Liver (tissue), 9 donors: ENCODE measurements around the gene FAM184B. TPM values are rescaled to one million over a fixed set of nuclear protein-coding genes. Genes with fewer than 3 reads are reported as not detected.

Source experiments
- DNase-seq: peaks from one replicate; pipeline ENCODE4 v3.0.0-alpha.2; 2017; ENCODE audit warnings: low spot score
- H3K27ac ChIP-seq, 2 donors: one replicate each; pipeline ENCODE4 v1.7.0; 2013; ENCODE audit warnings: inconsistent platforms in 2 of 2, low read length in 2 of 2, control low read depth in 1 of 2, low read depth in 1 of 2, mild to moderate bottlenecking in 1 of 2
- H3K27me3 ChIP-seq, 4 donors: one replicate each; pipeline versions ENCODE4 v1.6.1 to v1.7.0; 2013; ENCODE audit warnings: low read length in 3 of 4, inconsistent platforms in 1 of 4, mild to moderate bottlenecking in 1 of 4, moderate library complexity in 1 of 4; ENCODE audit not compliant: control insufficient read depth in 4 of 4, insufficient read depth in 4 of 4
- H3K36me3 ChIP-seq, 4 donors: one replicate each; pipeline versions ENCODE4 v1.6.1 to v1.7.0; 2013; ENCODE audit warnings: low read length in 3 of 4, mild to moderate bottlenecking in 3 of 4, low read depth in 1 of 4, moderate library complexity in 1 of 4; ENCODE audit not compliant: control insufficient read depth in 4 of 4, insufficient read depth in 3 of 4
- H3K4me1 ChIP-seq, 4 donors: one replicate each; pipeline versions ENCODE4 v1.6.1 to v1.7.0; 2013; ENCODE audit warnings: low read length in 3 of 4, mild to moderate bottlenecking in 3 of 4, moderate library complexity in 1 of 4; ENCODE audit not compliant: control insufficient read depth in 4 of 4, insufficient read depth in 4 of 4
- H3K4me3 ChIP-seq, 3 donors: one replicate each; pipeline versions ENCODE4 v1.6.1 to v1.7.0; 2013; ENCODE audit warnings: low read length in 3 of 3, control low read depth in 1 of 3, low read depth in 1 of 3, mild to moderate bottlenecking in 1 of 3
- H3K9ac ChIP-seq, 2 donors: one replicate each; pipeline ENCODE4 v1.7.0; 2013; ENCODE audit warnings: low read length in 2 of 2, mild to moderate bottlenecking in 2 of 2, moderate library complexity in 2 of 2, control low read depth in 1 of 2, low read depth in 1 of 2
- H3K9me3 ChIP-seq, 4 donors: one replicate each; pipeline versions ENCODE4 v1.6.1 to v1.7.0; 2013; ENCODE audit warnings: low read length in 3 of 4; ENCODE audit not compliant: control insufficient read depth in 4 of 4
- EGR1 ChIP-seq, 2 donors: IDR thresholded peaks; 2 replicates each; pipeline ENCODE4 v1.6.1; 2016 to 2018; ENCODE audit warnings: antibody characterized with exemption in 2 of 2, low read depth in 2 of 2
- FOXA1 ChIP-seq: IDR thresholded peaks from 2 replicates; pipeline ENCODE4 v1.6.1; 2016; ENCODE audit warnings: antibody characterized with exemption
- FOXA2 ChIP-seq: IDR thresholded peaks from 2 replicates; pipeline ENCODE4 v1.6.1; 2016; ENCODE audit warnings: antibody characterized with exemption
- GABPA ChIP-seq, 2 donors: IDR thresholded peaks in 1 of 2; conservative IDR thresholded peaks in 1 of 2; 2 replicates each; pipeline ENCODE4 v1.6.1; 2016; ENCODE audit warnings: antibody characterized with exemption in 2 of 2, mild to moderate bottlenecking in 1 of 2, moderate library complexity in 1 of 2
- HNF4A ChIP-seq, 2 donors: conservative IDR thresholded peaks; 2 replicates each; pipeline ENCODE4 v1.6.1; 2016; ENCODE audit warnings: antibody characterized with exemption in 2 of 2, mild to moderate bottlenecking in 2 of 2
- HNF4G ChIP-seq: IDR thresholded peaks from 2 replicates; pipeline ENCODE4 v1.6.1; 2016; ENCODE audit warnings: antibody characterized with exemption
- JUND ChIP-seq, 2 donors: IDR thresholded peaks; 2 replicates each; pipeline ENCODE4 v1.6.1; 2016; ENCODE audit warnings: antibody characterized with exemption in 2 of 2
- MAX ChIP-seq: IDR thresholded peaks from 2 replicates; pipeline ENCODE4 v1.6.1; 2016; ENCODE audit warnings: antibody characterized with exemption
- NR2F2 ChIP-seq: IDR thresholded peaks from 2 replicates; pipeline ENCODE4 v1.6.1; 2016; ENCODE audit warnings: antibody characterized with exemption
- RAD21 ChIP-seq, 2 donors: IDR thresholded peaks; 2 replicates each; pipeline ENCODE4 v1.6.1; 2016; ENCODE audit warnings: antibody characterized with exemption in 2 of 2, mild to moderate bottlenecking in 2 of 2
- RXRA ChIP-seq, 2 donors: IDR thresholded peaks; 2 replicates each; pipeline ENCODE4 v1.6.1; 2017 to 2018; ENCODE audit warnings: antibody characterized with exemption in 2 of 2, mild to moderate bottlenecking in 1 of 2
- SP1 ChIP-seq: IDR thresholded peaks from 2 replicates; pipeline ENCODE4 v1.6.1; 2018; ENCODE audit warnings: antibody characterized with exemption, mild to moderate bottlenecking
- TAF1 ChIP-seq: conservative IDR thresholded peaks from 2 replicates; pipeline ENCODE4 v1.6.1; 2016; ENCODE audit warnings: antibody characterized with exemption, mild to moderate bottlenecking
- YY1 ChIP-seq: IDR thresholded peaks from 2 replicates; pipeline ENCODE4 v1.6.1; 2016; ENCODE audit warnings: antibody characterized with exemption, mild to moderate bottlenecking
- WGBS: extraction: QIAGEN DNeasy Blood & Tissue Kit; methylation state at CpG from one replicate; pipeline ENCODE4 v1.1.7; 2013; 5-methylcytosine and 5-hydroxymethylcytosine counted together
- polyA plus RNA-seq, 2 donors: library from polyadenylated mRNA; stranded (reverse) in 1 of 2; unstranded in 1 of 2; fragments of 200-250 nt in 1 of 2; fragments of >200 nt in 1 of 2; fragmentation: Nextera tagmentation in 1 of 2; extraction: Ambion mirVana in 1 of 2; gene quantifications; one replicate each; pipeline versions ENCODE4 v1.2.1 to v1.2.3, GENCODE V29; 2013 to 2015
- total RNA-seq, 2 donors: library from RNA; depleted of rRNA; stranded (reverse); fragments of >200 nt; gene quantifications; one replicate each; pipeline ENCODE4 v1.2.3, GENCODE V29; 2014
- TF ChIP-seq, protein P1 (sequence below): IDR thresholded peaks from 2 replicates; pipeline ENCODE4 v1.6.1; 2016; ENCODE audit warnings: antibody characterized with exemption
- TF ChIP-seq, protein P2 (sequence below): fragments of 150-350 bp; IDR thresholded peaks from 2 replicates; pipeline ENCODE4 v1.5.1; 2017; ENCODE audit warnings: improper control_type of control experiment, low read depth, low read length; ENCODE audit not compliant: missing input control
- TF ChIP-seq, protein P3 (sequence below): IDR thresholded peaks from 2 replicates; pipeline ENCODE4 v1.6.1; 2016; ENCODE audit warnings: antibody characterized with exemption, mild to moderate bottlenecking
- donor health status: healthy.
- donor health status: healthy.
- donor health status: healthy.
- donor health status: healthy.
- donor health status: healthy.

The FAM184B gene
- total and polyA plus RNA-seq, 4 donors = 0.01 TPM; not detected in 3

GRCh38 chr4:17763416-17763815 is 18.0 kb downstream of the FAM184B start:
- Histone ChIP-seq H3K4me3 (no peak overlapping the region), H3K9me3 (peaks cover 0 to 7% (median 0%) of the 10 kb centered on the region in 4 donors), H3K27ac (no peak overlapping the region), H3K36me3 (no peaks in the 10 kb centered on the region), H3K27me3 (peaks cover 0 to 3% (median under 1%) of the 10 kb centered on the region in 4 donors), H3K9ac (no peak overlapping the region), H3K4me1 (no peaks in the 10 kb centered on the region)
- no peak for DNase-seq
- 94% methylated on average over 3 of the region's 3 CpGs for WGBS
- no peak for TF ChIP-seq FOXA1
- TF ChIP-seq TAF1 = no peak
- no peak for TF ChIP-seq HNF4G
- TF ChIP-seq, protein P1, sequence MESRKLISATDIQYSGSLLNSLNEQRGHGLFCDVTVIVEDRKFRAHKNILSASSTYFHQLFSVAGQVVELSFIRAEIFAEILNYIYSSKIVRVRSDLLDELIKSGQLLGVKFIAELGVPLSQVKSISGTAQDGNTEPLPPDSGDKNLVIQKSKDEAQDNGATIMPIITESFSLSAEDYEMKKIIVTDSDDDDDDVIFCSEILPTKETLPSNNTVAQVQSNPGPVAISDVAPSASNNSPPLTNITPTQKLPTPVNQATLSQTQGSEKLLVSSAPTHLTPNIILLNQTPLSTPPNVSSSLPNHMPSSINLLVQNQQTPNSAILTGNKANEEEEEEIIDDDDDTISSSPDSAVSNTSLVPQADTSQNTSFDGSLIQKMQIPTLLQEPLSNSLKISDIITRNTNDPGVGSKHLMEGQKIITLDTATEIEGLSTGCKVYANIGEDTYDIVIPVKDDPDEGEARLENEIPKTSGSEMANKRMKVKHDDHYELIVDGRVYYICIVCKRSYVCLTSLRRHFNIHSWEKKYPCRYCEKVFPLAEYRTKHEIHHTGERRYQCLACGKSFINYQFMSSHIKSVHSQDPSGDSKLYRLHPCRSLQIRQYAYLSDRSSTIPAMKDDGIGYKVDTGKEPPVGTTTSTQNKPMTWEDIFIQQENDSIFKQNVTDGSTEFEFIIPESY = no peak
- no peak for TF ChIP-seq GABPA (IDR thresholded peaks at IDR 0.05 in 1 of 2, conservative IDR thresholded peaks at IDR 0.05 in 1 of 2)
- TF ChIP-seq HNF4A (conservative IDR thresholded peaks at IDR 0.05) = no peak
- TF ChIP-seq, protein P2, sequence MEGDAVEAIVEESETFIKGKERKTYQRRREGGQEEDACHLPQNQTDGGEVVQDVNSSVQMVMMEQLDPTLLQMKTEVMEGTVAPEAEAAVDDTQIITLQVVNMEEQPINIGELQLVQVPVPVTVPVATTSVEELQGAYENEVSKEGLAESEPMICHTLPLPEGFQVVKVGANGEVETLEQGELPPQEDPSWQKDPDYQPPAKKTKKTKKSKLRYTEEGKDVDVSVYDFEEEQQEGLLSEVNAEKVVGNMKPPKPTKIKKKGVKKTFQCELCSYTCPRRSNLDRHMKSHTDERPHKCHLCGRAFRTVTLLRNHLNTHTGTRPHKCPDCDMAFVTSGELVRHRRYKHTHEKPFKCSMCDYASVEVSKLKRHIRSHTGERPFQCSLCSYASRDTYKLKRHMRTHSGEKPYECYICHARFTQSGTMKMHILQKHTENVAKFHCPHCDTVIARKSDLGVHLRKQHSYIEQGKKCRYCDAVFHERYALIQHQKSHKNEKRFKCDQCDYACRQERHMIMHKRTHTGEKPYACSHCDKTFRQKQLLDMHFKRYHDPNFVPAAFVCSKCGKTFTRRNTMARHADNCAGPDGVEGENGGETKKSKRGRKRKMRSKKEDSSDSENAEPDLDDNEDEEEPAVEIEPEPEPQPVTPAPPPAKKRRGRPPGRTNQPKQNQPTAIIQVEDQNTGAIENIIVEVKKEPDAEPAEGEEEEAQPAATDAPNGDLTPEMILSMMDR = no peak
- TF ChIP-seq EGR1 (IDR thresholded peaks at IDR 0.05; ENCODE audit: low read depth in 2 of 2) = no peak
- TF ChIP-seq, protein P3, sequence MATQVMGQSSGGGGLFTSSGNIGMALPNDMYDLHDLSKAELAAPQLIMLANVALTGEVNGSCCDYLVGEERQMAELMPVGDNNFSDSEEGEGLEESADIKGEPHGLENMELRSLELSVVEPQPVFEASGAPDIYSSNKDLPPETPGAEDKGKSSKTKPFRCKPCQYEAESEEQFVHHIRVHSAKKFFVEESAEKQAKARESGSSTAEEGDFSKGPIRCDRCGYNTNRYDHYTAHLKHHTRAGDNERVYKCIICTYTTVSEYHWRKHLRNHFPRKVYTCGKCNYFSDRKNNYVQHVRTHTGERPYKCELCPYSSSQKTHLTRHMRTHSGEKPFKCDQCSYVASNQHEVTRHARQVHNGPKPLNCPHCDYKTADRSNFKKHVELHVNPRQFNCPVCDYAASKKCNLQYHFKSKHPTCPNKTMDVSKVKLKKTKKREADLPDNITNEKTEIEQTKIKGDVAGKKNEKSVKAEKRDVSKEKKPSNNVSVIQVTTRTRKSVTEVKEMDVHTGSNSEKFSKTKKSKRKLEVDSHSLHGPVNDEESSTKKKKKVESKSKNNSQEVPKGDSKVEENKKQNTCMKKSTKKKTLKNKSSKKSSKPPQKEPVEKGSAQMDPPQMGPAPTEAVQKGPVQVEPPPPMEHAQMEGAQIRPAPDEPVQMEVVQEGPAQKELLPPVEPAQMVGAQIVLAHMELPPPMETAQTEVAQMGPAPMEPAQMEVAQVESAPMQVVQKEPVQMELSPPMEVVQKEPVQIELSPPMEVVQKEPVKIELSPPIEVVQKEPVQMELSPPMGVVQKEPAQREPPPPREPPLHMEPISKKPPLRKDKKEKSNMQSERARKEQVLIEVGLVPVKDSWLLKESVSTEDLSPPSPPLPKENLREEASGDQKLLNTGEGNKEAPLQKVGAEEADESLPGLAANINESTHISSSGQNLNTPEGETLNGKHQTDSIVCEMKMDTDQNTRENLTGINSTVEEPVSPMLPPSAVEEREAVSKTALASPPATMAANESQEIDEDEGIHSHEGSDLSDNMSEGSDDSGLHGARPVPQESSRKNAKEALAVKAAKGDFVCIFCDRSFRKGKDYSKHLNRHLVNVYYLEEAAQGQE = no peak
- TF ChIP-seq RAD21 (IDR thresholded peaks at IDR 0.05) = no peak
- no peak for TF ChIP-seq FOXA2
- TF ChIP-seq NR2F2 = no peak
- TF ChIP-seq MAX = no peak
- no peak for TF ChIP-seq RXRA (IDR thresholded peaks at IDR 0.05)
- no peak for TF ChIP-seq YY1
- no peak for TF ChIP-seq JUND (IDR thresholded peaks at IDR 0.05)
- no peak for TF ChIP-seq SP1

GRCh38 chr4:17762726-17763125 is 18.7 kb downstream of the FAM184B start:
- Histone ChIP-seq H3K4me3 (no peak overlapping the region), H3K9me3 (peaks cover 0 to 7% (median 0%) of the 10 kb centered on the region in 4 donors), H3K9ac (no peak overlapping the region), H3K4me1 (no peaks in the 10 kb centered on the region), H3K27ac (no peak overlapping the region), H3K36me3 (no peaks in the 10 kb centered on the region), H3K27me3 (peaks cover 0 to 3% (median under 1%) of the 10 kb centered on the region in 4 donors)
- 78% methylated on average over 1 of the region's 1 CpG for WGBS
- no peak for DNase-seq
- TF ChIP-seq, protein P1 = no peak
- TF ChIP-seq HNF4A (conservative IDR thresholded peaks at IDR 0.05) (no peak), TAF1 (no peak)
- TF ChIP-seq, protein P2 = no peak
- TF ChIP-seq, protein P3 = no peak
